Transverse colon (tissue), 4 donors: ENCODE data around the gene SECTM1.

ENCODE experiments used
- POLR2AphosphoS5 ChIP-seq, 3 donors: sonication (generic); formaldehyde crosslinking; IDR thresholded peaks; one replicate each; pipeline ENCODE4 v1.6.1; 2016; ENCODE audit warnings: antibody characterized with exemption in 3 of 3
- TF ChIP-seq, protein P1 (sequence below), 5 experiments: fragments of 200-600 bp in 3 of 5; fragments of 450-650 bp in 2 of 5; sonication (generic) in 3 of 5; IDR thresholded peaks; 1 replicate in 2 of 5; 2 replicates in 3 of 5; pipeline ENCODE4 v1.5.1; 2016 to 2017; ENCODE audit warnings: antibody characterized with exemption in 5 of 5, inconsistent platforms in 3 of 5, mild to moderate bottlenecking in 2 of 5, moderate library complexity in 1 of 5

DNA sequence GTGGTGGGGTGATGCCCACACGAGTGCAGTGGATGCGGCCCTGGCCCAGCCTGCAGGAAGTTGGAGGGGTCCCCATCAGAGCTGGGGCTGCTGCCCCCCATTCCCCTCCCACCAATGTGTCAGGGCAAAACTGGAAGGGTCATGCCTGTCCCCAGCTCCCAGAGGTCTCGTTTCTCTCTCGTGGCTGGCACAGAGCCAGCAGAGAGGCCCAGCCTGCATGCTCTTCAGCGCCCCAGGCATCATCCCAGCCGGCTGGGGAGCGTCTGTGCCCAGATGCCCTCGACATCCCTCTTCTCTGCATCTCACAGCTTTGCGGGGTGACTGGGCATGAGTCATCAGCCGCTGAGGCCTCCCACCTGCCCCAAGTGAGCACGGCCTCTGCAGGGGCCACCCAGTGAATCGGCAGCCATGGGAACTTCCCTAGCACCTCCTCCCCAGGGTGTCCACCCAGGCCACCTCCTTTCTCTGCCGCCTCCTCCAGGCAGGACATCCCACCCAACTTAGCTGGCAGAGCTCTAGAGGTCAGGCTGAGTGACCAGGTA is 50.3 kb downstream of the SECTM1 start:
- TF ChIP-seq, protein P1, sequence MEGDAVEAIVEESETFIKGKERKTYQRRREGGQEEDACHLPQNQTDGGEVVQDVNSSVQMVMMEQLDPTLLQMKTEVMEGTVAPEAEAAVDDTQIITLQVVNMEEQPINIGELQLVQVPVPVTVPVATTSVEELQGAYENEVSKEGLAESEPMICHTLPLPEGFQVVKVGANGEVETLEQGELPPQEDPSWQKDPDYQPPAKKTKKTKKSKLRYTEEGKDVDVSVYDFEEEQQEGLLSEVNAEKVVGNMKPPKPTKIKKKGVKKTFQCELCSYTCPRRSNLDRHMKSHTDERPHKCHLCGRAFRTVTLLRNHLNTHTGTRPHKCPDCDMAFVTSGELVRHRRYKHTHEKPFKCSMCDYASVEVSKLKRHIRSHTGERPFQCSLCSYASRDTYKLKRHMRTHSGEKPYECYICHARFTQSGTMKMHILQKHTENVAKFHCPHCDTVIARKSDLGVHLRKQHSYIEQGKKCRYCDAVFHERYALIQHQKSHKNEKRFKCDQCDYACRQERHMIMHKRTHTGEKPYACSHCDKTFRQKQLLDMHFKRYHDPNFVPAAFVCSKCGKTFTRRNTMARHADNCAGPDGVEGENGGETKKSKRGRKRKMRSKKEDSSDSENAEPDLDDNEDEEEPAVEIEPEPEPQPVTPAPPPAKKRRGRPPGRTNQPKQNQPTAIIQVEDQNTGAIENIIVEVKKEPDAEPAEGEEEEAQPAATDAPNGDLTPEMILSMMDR (IDR thresholded peaks at IDR 0.05), result no peak
- TF ChIP-seq POLR2AphosphoS5 (IDR thresholded peaks at IDR 0.05), result no peak
